T-cell (primary cell): ENCODE measurements around the gene BTBD10. TPM values are rescaled to one million over a fixed set of nuclear protein-coding genes. Genes with fewer than 3 reads are reported as not detected.

Source experiments
- ATAC-seq, 4 experiments: fragments of 200-7000 bp in 3 of 4; fragments of 150-1000 bp in 1 of 4; cut with Tn5 transposase; replicated peaks in 1 of 4; 1 replicate in 3 of 4; 2 replicates in 1 of 4; pipeline ENCODE4 v1.10.0; 2021; ENCODE audit warnings: moderate library complexity in 3 of 4, mild to moderate bottlenecking in 2 of 4, moderate number of reproducible peaks in 1 of 4
- CTCF ChIA-PET, 2 donors: fragments of 300-600 bp; sonication (Branson Sonifier 250); formaldehyde crosslinking; loops; one replicate each; lab custom pipeline; 2022; ENCODE audit warnings: antibody characterized with exemption in 2 of 2; lab: Charles Lee
- POLR2A ChIA-PET, 2 donors: fragments of 300-600 bp; sonication (Branson Sonifier 250); formaldehyde crosslinking; loops; one replicate each; lab custom pipeline; 2022; ENCODE audit warnings: antibody characterized with exemption in 2 of 2; lab: Charles Lee
- DNase-seq, 35 experiments: peaks; one replicate each; pipeline versions ENCODE4 v3.0.0 to v3.0.0-alpha.2; 2013 to 2023
- H3K27ac ChIP-seq: one replicate; pipeline ENCODE4 v1.5.1; 2013; ENCODE audit warnings: low read length
- H3K27me3 ChIP-seq, 2 experiments: replicated peaks in 1 of 2; 1 replicate in 1 of 2; 2 replicates in 1 of 2; pipeline versions ENCODE4 v1.6.1 to v1.7.0; 2013; ENCODE audit warnings: low read length in 1 of 2, mixed read lengths in 1 of 2; ENCODE audit not compliant: control insufficient read depth in 2 of 2, insufficient read depth in 2 of 2; ENCODE audit errors: extremely low read depth in 1 of 2
- H3K36me3 ChIP-seq, 2 donors: 1 replicate in 1 of 2; 2 replicates in 1 of 2; pipeline versions ENCODE4 v1.6.1 to v1.7.0; 2013; ENCODE audit warnings: low read length in 1 of 2; ENCODE audit not compliant: control insufficient read depth in 2 of 2, insufficient read depth in 1 of 2; ENCODE audit errors: extremely low read depth in 1 of 2
- H3K4me1 ChIP-seq, 2 experiments: 1 replicate in 1 of 2; 2 replicates in 1 of 2; pipeline versions ENCODE4 v1.6.1 to v1.7.0; 2013; ENCODE audit warnings: low read length in 2 of 2, mixed read lengths in 1 of 2; ENCODE audit not compliant: insufficient read depth in 2 of 2, control insufficient read depth in 1 of 2; ENCODE audit errors: extremely low read depth in 1 of 2
- H3K4me3 ChIP-seq, 2 donors: 1 replicate in 1 of 2; 2 replicates in 1 of 2; pipeline versions ENCODE4 v1.5.1 to v1.7.0; 2013; ENCODE audit warnings: mild to moderate bottlenecking in 2 of 2, low read length in 1 of 2, moderate library complexity in 1 of 2; ENCODE audit not compliant: control insufficient read depth in 1 of 2; ENCODE audit errors: extremely low read depth in 1 of 2
- H3K9me3 ChIP-seq: 2 replicates; pipeline ENCODE4 v1.7.0; 2013
- H3K27ac Mint-ChIP-seq, 2 donors: one replicate each; pipeline ENCODE4 v1.8.0; 2020 to 2021; ENCODE audit warnings: mild to moderate bottlenecking in 2 of 2, mixed read lengths in 2 of 2
- H3K27me3 Mint-ChIP-seq, 2 donors: one replicate each; pipeline ENCODE4 v1.8.0; 2021 to 2022; ENCODE audit warnings: mixed read lengths in 2 of 2
- H3K36me3 Mint-ChIP-seq: one replicate; pipeline ENCODE4 v1.8.0; 2021; ENCODE audit warnings: mixed read lengths
- H3K4me1 Mint-ChIP-seq, 3 donors: one replicate each; pipeline ENCODE4 v1.8.0; 2020 to 2022; ENCODE audit warnings: mixed read lengths in 3 of 3, mild to moderate bottlenecking in 1 of 3
- H3K4me3 Mint-ChIP-seq, 3 donors: one replicate each; pipeline ENCODE4 v1.8.0; 2020 to 2022; ENCODE audit warnings: mild to moderate bottlenecking in 3 of 3, mixed read lengths in 3 of 3, moderate library complexity in 3 of 3
- H3K9me3 Mint-ChIP-seq, 3 donors: one replicate each; pipeline ENCODE4 v1.8.0; 2020 to 2022; ENCODE audit warnings: mixed read lengths in 3 of 3
- WGBS: methylation state at CpG from one replicate; pipeline ENCODE4 v1.1.5; 2013; ENCODE audit warnings: missing lambda C conversion rate; ENCODE audit not compliant: insufficient coverage; 5-methylcytosine and 5-hydroxymethylcytosine counted together
- total RNA-seq, 35 experiments: library from RNA in 6 of 35; stranded (reverse) in 6 of 35; fragments of 120-200 nt in 1 of 35; gene quantifications; one replicate each; pipeline versions ENCODE4 v1.2.1 to v1.2.4 and lab custom pipeline; 2013 to 2026

The BTBD10 gene
- total RNA-seq, 5 donors from 2014 or later (not counting 1 experiment from before 2014, with no cell fraction given), result 15.9 to 19.3 (median 18.8) TPM

DNA sequence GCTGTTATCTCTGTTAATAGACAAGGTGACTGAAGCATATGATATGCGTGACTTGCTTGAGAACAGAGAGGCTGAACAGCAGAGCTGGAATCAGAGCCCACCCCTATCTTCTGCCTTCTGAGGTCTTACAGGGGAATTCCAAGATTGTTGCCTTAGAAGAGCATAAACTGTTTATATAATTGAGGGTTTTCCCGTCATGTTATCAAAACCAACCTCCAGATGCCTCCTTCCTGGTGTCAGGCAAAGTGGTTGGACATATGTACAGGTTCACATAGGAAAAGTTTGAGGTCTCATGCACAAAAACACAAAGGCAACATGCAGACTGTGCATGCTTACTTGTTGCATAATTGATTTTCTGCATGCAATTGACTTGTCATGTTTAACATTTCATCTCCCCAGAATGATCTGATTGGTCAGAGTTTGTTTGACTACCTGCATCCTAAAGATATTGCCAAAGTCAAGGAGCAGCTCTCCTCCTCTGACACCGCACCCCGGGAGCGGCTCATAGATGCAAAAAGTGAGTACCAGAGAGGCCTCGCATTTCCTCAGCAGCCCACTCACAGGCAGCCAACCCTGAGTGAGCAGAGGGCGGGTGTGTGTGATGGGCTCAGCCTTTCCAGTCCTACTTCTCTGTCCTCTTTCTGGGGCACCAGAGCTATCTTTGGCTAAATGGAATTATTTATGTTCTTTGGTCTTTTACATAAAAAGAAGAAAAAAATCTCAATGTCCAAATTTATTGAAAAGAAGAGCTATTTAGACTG is 96.6 kb downstream of the BTBD10 start:
- no CpG with 5 or more reads among the region's 7 CpGs for WGBS
- CTCF ChIA-PET, result interaction anchor here in 1 of 2 donors (0.7 to 1.1 kb wide), 2 partner anchors 11 to 20 kb away, joined by 3 read pairs; no protein-coding TSS in a partner anchor
- H3K27ac ChIP-seq, result no peak overlapping the region
- Mint-ChIP-seq H3K27me3 (no peaks in the 10 kb centered on the region), H3K9me3 (no peaks in the 10 kb centered on the region), H3K4me3 (no peak overlapping the region), H3K36me3 (peaks cover 55% of the 10 kb centered on the region), H3K27ac (no peak overlapping the region), H3K4me1 (no peaks in the 10 kb centered on the region)
- H3K4me3 ChIP-seq, result no peak overlapping the region
- POLR2A ChIA-PET, result no interaction called here
- ATAC-seq, result no peak
- H3K36me3 ChIP-seq, result peaks cover 25 to 96% of the 10 kb centered on the region in 2 donors
- no peak for DNase-seq
- no peaks in the 10 kb centered on the region for H3K27me3 ChIP-seq
- no peaks in the 10 kb centered on the region for H3K4me1 ChIP-seq
- H3K9me3 ChIP-seq, result no peaks in the 10 kb centered on the region

DNA sequence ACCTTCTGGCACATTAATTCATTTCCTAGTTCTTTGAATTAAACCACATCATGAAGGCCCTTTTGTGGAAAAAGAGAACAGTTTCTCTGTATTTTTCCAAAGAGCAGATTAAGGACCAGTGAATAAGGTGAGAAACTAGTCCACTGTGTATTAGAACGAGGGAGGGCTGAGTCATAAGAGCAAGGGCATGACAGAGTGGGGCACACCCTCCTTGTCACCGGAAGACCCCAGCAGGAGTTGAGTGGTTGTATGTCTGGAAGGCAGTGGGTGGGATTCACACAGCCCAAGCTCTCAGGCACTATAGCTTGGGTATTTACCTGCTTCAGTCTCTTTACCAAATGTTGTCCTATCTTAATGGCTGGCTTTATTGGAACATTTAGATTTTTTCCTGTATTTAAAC is 98.6 kb downstream of the BTBD10 start:
- H3K4me1 ChIP-seq, result no peaks in the 10 kb centered on the region
- Mint-ChIP-seq H3K4me3 (no peak overlapping the region), H3K27ac (no peak overlapping the region), H3K4me1 (no peaks in the 10 kb centered on the region), H3K9me3 (no peaks in the 10 kb centered on the region), H3K27me3 (no peaks in the 10 kb centered on the region), H3K36me3 (peaks cover 72% of the 10 kb centered on the region)
- H3K27me3 ChIP-seq, result no peaks in the 10 kb centered on the region
- ChIA-PET CTCF (interaction anchor here in 1 of 2 donors (0.6 kb wide), 2 partner anchors 116 to 893 kb away, joined by 4 to 8 read pairs; no protein-coding TSS in a partner anchor), POLR2A (no interaction called here)
- peaks cover 23 to 96% of the 10 kb centered on the region in 2 donors for H3K36me3 ChIP-seq
- DNase-seq (no peak), ATAC-seq (no peak)
- H3K4me3 ChIP-seq, result no peak overlapping the region
- no peak overlapping the region for H3K27ac ChIP-seq
- no peaks in the 10 kb centered on the region for H3K9me3 ChIP-seq
- 40% methylated on average over 1 of the region's 2 CpGs for WGBS

DNA sequence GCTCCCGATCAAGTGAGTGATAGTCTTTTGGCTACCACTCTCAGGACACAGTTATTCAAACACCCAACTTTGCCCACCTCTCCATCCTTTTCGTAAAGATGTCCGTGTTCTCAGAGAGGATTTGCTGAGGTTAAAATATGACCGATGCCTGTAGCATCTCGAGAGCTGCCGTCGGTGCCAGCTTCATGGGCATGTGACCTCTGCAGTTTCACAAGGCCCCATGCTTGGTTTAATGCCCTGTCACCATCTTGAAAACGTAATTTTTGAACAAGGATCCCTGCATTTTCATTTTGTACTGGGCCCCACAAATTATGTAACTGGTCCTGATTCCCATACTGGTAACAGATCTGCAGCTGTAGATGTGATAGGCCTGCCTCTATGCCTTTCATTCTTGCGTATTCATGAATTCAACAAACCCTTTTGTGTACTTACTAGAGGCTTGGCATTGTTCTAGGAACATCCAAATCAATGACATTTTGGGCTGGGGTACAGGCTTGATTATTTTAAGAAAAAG is 100.4 kb downstream of the BTBD10 start:
- POLR2A ChIA-PET, result no interaction called here

DNA sequence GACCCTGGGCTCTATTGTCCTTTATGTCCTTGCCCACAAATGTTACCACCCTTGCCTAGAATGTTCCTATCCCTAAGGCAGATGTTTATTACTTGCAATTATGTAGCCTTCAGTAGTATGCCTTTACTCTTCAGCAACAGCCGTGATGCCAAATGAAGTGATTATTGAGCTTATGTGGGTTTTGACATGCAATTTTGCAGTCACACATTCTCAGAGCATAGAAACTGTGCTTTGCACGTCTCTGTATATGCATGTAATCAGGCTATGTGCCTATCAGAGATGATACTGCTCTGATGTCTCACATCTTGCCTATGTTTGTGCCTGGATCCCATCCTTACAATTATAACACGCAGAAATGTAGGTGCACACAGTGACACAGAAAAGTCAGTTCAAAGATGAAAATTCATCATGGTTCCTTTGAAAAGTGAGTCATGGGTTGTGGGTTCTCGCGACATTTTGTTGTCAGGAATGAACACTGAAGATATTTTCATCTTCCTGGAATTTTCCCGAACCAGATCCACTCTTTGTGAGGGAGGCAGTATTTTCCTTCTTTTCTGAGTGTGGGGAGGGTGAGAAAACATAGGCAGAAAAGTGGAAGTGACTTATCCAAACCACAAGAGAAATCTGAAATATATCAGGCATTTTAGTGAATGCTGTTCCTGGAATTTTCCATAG is 104.3 kb downstream of the BTBD10 start:
- ATAC-seq (no peak), DNase-seq (no peak)
- no peaks in the 10 kb centered on the region for H3K4me1 ChIP-seq
- H3K27me3 ChIP-seq, result no peaks in the 10 kb centered on the region
- H3K9me3 ChIP-seq, result no peaks in the 10 kb centered on the region
- ChIA-PET CTCF (no interaction called here), POLR2A (no interaction called here)
- no peaks in the 10 kb centered on the region for H3K4me1 Mint-ChIP-seq
- peaks cover 16 to 91% of the 10 kb centered on the region in 2 donors for H3K36me3 ChIP-seq
- WGBS, result no CpG with 5 or more reads among the region's 6 CpGs
- H3K9me3 Mint-ChIP-seq, result no peaks in the 10 kb centered on the region
- no peaks in the 10 kb centered on the region for H3K27me3 Mint-ChIP-seq
- H3K4me3 Mint-ChIP-seq, result no peak overlapping the region
- no peak overlapping the region for H3K4me3 ChIP-seq
- H3K27ac ChIP-seq, result no peak overlapping the region
- peaks cover 61% of the 10 kb centered on the region for H3K36me3 Mint-ChIP-seq
- H3K27ac Mint-ChIP-seq, result no peak overlapping the region

More for the DNA sequence above, 100.4 kb downstream of the BTBD10 start:
- ATAC-seq (no peak), DNase-seq (no peak)
- Mint-ChIP-seq H3K9me3 (no peaks in the 10 kb centered on the region), H3K4me3 (no peak overlapping the region), H3K36me3 (peaks cover 72% of the 10 kb centered on the region), H3K27me3 (no peaks in the 10 kb centered on the region), H3K27ac (no peak overlapping the region), H3K4me1 (no peaks in the 10 kb centered on the region)
- Histone ChIP-seq H3K27ac (no peak overlapping the region), H3K9me3 (no peaks in the 10 kb centered on the region), H3K4me3 (no peak overlapping the region), H3K4me1 (no peaks in the 10 kb centered on the region), H3K27me3 (no peaks in the 10 kb centered on the region), H3K36me3 (peaks cover 17 to 96% of the 10 kb centered on the region in 2 donors)
- 95% methylated on average over 7 of the region's 9 CpGs for WGBS
- CTCF ChIA-PET, result interaction anchor here in 1 of 2 donors (0.6 kb wide), 1 partner anchor 888 kb away, joined by 3 read pairs; no protein-coding TSS in a partner anchor

DNA sequence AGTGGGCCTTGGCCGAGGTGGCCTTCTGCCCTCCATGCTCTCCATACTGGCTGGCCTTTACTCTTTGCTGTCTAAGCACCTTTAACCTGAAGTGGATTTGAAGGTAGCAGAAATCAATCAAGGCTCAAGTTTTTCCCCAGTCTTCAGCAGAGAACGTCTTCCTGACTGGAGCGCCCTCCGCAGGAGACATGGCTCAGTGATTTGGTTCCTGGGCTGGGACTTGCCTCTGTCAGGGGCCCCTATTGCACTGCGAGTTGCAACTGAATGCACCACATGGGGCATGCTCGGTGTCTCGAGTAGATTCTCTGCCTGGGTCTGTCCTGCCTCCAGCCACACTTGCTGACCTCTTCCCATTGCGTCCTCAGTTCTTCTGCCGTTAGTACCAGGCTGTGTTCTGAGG is 105.8 kb downstream of the BTBD10 start:
- 100% methylated on average over 7 of the region's 9 CpGs for WGBS
- Mint-ChIP-seq H3K27me3 (no peaks in the 10 kb centered on the region), H3K27ac (peak overlapping the region in 1 of 2 donors; percentile 52), H3K4me3 (no peak overlapping the region), H3K9me3 (no peaks in the 10 kb centered on the region), H3K36me3 (peaks cover 59% of the 10 kb centered on the region), H3K4me1 (no peaks in the 10 kb centered on the region)
- Histone ChIP-seq H3K27ac (no peak overlapping the region), H3K9me3 (no peaks in the 10 kb centered on the region), H3K36me3 (peaks cover 15 to 88% of the 10 kb centered on the region in 2 donors), H3K27me3 (no peaks in the 10 kb centered on the region), H3K4me1 (no peaks in the 10 kb centered on the region), H3K4me3 (no peak overlapping the region)
- no peak for DNase-seq
- ChIA-PET CTCF (no interaction called here), POLR2A (no interaction called here)
- ATAC-seq, result no peak

DNA sequence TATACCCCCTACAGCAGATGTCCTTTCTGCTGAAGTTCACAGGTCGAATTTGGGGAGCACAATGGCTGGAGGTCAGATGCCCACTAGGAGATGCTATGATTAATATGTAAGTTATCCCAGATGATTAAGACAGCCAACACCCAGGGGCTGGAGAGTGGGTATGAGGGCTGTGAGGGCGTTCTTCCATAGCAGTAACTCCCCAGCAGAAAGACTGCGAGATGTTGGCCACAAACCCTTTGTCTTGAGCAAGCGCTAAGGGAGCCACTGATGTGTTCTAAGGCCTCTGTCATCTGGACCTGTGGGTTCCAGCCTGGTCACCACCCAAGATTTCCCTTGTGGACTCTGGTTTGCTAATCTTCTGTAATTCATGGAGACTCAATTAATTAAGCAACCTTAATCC is 107.8 kb downstream of the BTBD10 start:
- Mint-ChIP-seq H3K4me3 (no peak overlapping the region), H3K27me3 (no peaks in the 10 kb centered on the region), H3K27ac (peak overlapping the region in 1 of 2 donors; percentile 16), H3K36me3 (peaks cover 56% of the 10 kb centered on the region), H3K9me3 (no peaks in the 10 kb centered on the region), H3K4me1 (peaks cover 5 to 6% (median 6%) of the 10 kb centered on the region in 3 donors)
- no peak overlapping the region for H3K4me3 ChIP-seq
- ChIA-PET POLR2A (no interaction called here), CTCF (interaction anchor here in 1 of 2 donors (0.8 kb wide), 1 partner anchor 12 kb away, joined by 3 read pairs; no protein-coding TSS in a partner anchor)
- WGBS, result 100% methylated on average over 3 of the region's 4 CpGs
- DNase-seq (no peak), ATAC-seq (no peak)
- no peak overlapping the region for H3K27ac ChIP-seq
- no peaks in the 10 kb centered on the region for H3K4me1 ChIP-seq
- peaks cover 15 to 81% of the 10 kb centered on the region in 2 donors for H3K36me3 ChIP-seq
- H3K9me3 ChIP-seq, result no peaks in the 10 kb centered on the region
- H3K27me3 ChIP-seq, result no peaks in the 10 kb centered on the region
